ENCODE measurements around the gene KLHL10. TPM values are rescaled to one million over a fixed set of nuclear protein-coding genes. Genes with fewer than 3 reads are reported as not detected.

The KLHL10 gene
- total RNA-seq, 2 donors from 2014 or later = not detected

GRCh38 chr17:41891135-41892020 is 53.8 kb downstream of the KLHL10 start:
- TF ChIP-seq CTCF (IDR thresholded peaks at IDR 0.05) = no peak
- H3K4me1 ChIP-seq = no peaks in the 10 kb centered on the region
- intact Hi-C loops (cut with DNase I) = no loop called here
- H3K4me3 ChIP-seq = no peak overlapping the region
- H3K27me3 ChIP-seq = no peaks in the 10 kb centered on the region
- no peak overlapping the region for H3K9ac ChIP-seq (ENCODE audit: low read depth in 2 of 2, low read length in 2 of 2)
- no peaks in the 10 kb centered on the region for H3K9me3 ChIP-seq
- no peak for DNase-seq
- H3K27ac ChIP-seq = no peak overlapping the region
- H3K36me3 ChIP-seq = peaks cover 26% of the 10 kb centered on the region

- Histone ChIP-seq H3K9me3 (no peaks in the 10 kb centered on the region), H3K4me1 (no peaks in the 10 kb centered on the region), H3K4me3 (no peak overlapping the region), H3K27ac (no peak overlapping the region), H3K9ac (ENCODE audit: low read depth in 2 of 2, low read length in 2 of 2) (no peak overlapping the region), H3K36me3 (peaks cover 26% of the 10 kb centered on the region), H3K27me3 (no peaks in the 10 kb centered on the region)
- DNase-seq = no peak
- no peak for TF ChIP-seq CTCF (IDR thresholded peaks at IDR 0.05)
- intact Hi-C loops (cut with DNase I) = no loop called here
Measured at GRCh38 chr17:41892021-41892376, 54.4 kb downstream of the KLHL10 start.

GRCh38 chr17:41893384-41893783 is 55.8 kb downstream of the KLHL10 start:
- no peaks in the 10 kb centered on the region for H3K9me3 ChIP-seq
- H3K4me3 ChIP-seq = no peak overlapping the region
- no peaks in the 10 kb centered on the region for H3K4me1 ChIP-seq
- no peak overlapping the region for H3K9ac ChIP-seq (ENCODE audit: low read depth in 2 of 2, low read length in 2 of 2)
- intact Hi-C loops (cut with DNase I) = no loop called here
- H3K36me3 ChIP-seq = peaks cover 36% of the 10 kb centered on the region
- DNase-seq = no peak
- no peak for TF ChIP-seq CTCF (IDR thresholded peaks at IDR 0.05)
- H3K27ac ChIP-seq = no peak overlapping the region
- no peaks in the 10 kb centered on the region for H3K27me3 ChIP-seq

GRCh38 chr17:41894791-41895331 is 57.2 kb downstream of the KLHL10 start:
- Histone ChIP-seq H3K9me3 (no peaks in the 10 kb centered on the region), H3K4me1 (no peaks in the 10 kb centered on the region), H3K36me3 (peaks cover 40% of the 10 kb centered on the region), H3K27ac (no peak overlapping the region), H3K27me3 (no peaks in the 10 kb centered on the region), H3K4me3 (no peak overlapping the region), H3K9ac (ENCODE audit: low read depth in 2 of 2, low read length in 2 of 2) (no peak overlapping the region)
- intact Hi-C loops (cut with DNase I) = no loop called here
- no peak for DNase-seq
- no peak for TF ChIP-seq CTCF (IDR thresholded peaks at IDR 0.05)

GRCh38 chr17:41895617-41896016 is 58.0 kb downstream of the KLHL10 start:
- Histone ChIP-seq H3K36me3 (peaks cover 40% of the 10 kb centered on the region), H3K9me3 (no peaks in the 10 kb centered on the region), H3K27ac (no peak overlapping the region), H3K27me3 (no peaks in the 10 kb centered on the region), H3K9ac (ENCODE audit: low read depth in 2 of 2, low read length in 2 of 2) (no peak overlapping the region), H3K4me3 (no peak overlapping the region), H3K4me1 (no peaks in the 10 kb centered on the region)
- intact Hi-C loops (cut with DNase I) = no loop called here
- TF ChIP-seq CTCF (IDR thresholded peaks at IDR 0.05) = no peak
- DNase-seq = no peak
